WERI-Rb-1 (cell line): ENCODE measurements around the gene PTPRCAP.

ENCODE experiments used
- DNase-seq: peaks from one replicate; pipeline ENCODE4 v3.0.0-alpha.2; 2020
- H3K27ac ChIP-seq: fragments of 250-450 bp; sonication (Bioruptor Pico); 2 replicates; pipeline ENCODE4 v1.5.1; 2020; ENCODE audit warnings: mild to moderate bottlenecking, moderate library complexity
- H3K27me3 ChIP-seq: fragments of 250-450 bp; sonication (Bioruptor Pico); 2 replicates; pipeline ENCODE4 v1.5.1; 2021; ENCODE audit warnings: mild to moderate bottlenecking, low read depth, moderate library complexity; ENCODE audit not compliant: insufficient read depth, severe bottlenecking
- H3K36me3 ChIP-seq: fragments of 250-450 bp; sonication (Bioruptor Pico); 2 replicates; pipeline ENCODE4 v1.5.1; 2020; ENCODE audit warnings: mild to moderate bottlenecking, moderate library complexity
- H3K4me3 ChIP-seq: 2 replicates; pipeline ENCODE4 v1.5.1; 2011; ENCODE audit warnings: low read depth, mild to moderate bottlenecking, control low read depth, low read length
- H3K9me3 ChIP-seq: fragments of 250-450 bp; sonication (Bioruptor Pico); 2 replicates; pipeline ENCODE4 v1.5.1; 2021; ENCODE audit warnings: mild to moderate bottlenecking, moderate library complexity; ENCODE audit not compliant: severe bottlenecking
- CTCF ChIP-seq: IDR thresholded peaks from 2 replicates; pipeline ENCODE4 v1.5.1; 2011; ENCODE audit warnings: low read depth, mild to moderate bottlenecking, control low read depth, inconsistent platforms, low read length

The PTPRCAP gene

GRCh38 chr11:67396587-67397389, 40.7 kb downstream of the PTPRCAP start:
- H3K36me3 ChIP-seq = peaks cover 85% of the 10 kb centered on the region
- no peak for TF ChIP-seq CTCF
- no peaks in the 10 kb centered on the region for H3K27me3 ChIP-seq
- no peak overlapping the region for H3K4me3 ChIP-seq
- no peak for DNase-seq
- no peaks in the 10 kb centered on the region for H3K9me3 ChIP-seq
- H3K27ac ChIP-seq = no peak overlapping the region

GRCh38 chr11:67396259-67396581, 41.3 kb downstream of the PTPRCAP start:
- DNase-seq = no peak
- Histone ChIP-seq H3K27ac (no peak overlapping the region), H3K9me3 (no peaks in the 10 kb centered on the region), H3K36me3 (peaks cover 85% of the 10 kb centered on the region), H3K27me3 (no peaks in the 10 kb centered on the region), H3K4me3 (no peak overlapping the region)
- TF ChIP-seq CTCF = no peak

- Histone ChIP-seq H3K4me3 (no peak overlapping the region), H3K36me3 (peaks cover 80% of the 10 kb centered on the region), H3K27me3 (no peaks in the 10 kb centered on the region), H3K9me3 (no peaks in the 10 kb centered on the region), H3K27ac (no peak overlapping the region)
- TF ChIP-seq CTCF = no peak
- no peak for DNase-seq
Observed at GRCh38 chr11:67395555-67396258, 41.8 kb downstream of the PTPRCAP start.

GRCh38 chr11:67393990-67394389, 43.5 kb downstream of the PTPRCAP start:
- Histone ChIP-seq H3K27ac (no peak overlapping the region), H3K9me3 (no peaks in the 10 kb centered on the region), H3K27me3 (no peaks in the 10 kb centered on the region), H3K36me3 (peaks cover 62% of the 10 kb centered on the region), H3K4me3 (no peak overlapping the region)
- no peak for DNase-seq
- TF ChIP-seq CTCF = no peak

- H3K9me3 ChIP-seq = no peaks in the 10 kb centered on the region
- peaks cover 57% of the 10 kb centered on the region for H3K36me3 ChIP-seq
- DNase-seq = no peak
- no peak overlapping the region for H3K27ac ChIP-seq
- H3K27me3 ChIP-seq = no peaks in the 10 kb centered on the region
- no peak overlapping the region for H3K4me3 ChIP-seq
- TF ChIP-seq CTCF = no peak
Observed at GRCh38 chr11:67393437-67393836, 44.0 kb downstream of the PTPRCAP start.
